Hepatic stellate cell (primary cell): ENCODE data around the gene MS4A18.

Source experiments
- DNase-seq: peaks from one replicate; pipeline ENCODE4 v3.0.0; 2011; ENCODE audit warnings: low spot score

The MS4A18 gene

DNA sequence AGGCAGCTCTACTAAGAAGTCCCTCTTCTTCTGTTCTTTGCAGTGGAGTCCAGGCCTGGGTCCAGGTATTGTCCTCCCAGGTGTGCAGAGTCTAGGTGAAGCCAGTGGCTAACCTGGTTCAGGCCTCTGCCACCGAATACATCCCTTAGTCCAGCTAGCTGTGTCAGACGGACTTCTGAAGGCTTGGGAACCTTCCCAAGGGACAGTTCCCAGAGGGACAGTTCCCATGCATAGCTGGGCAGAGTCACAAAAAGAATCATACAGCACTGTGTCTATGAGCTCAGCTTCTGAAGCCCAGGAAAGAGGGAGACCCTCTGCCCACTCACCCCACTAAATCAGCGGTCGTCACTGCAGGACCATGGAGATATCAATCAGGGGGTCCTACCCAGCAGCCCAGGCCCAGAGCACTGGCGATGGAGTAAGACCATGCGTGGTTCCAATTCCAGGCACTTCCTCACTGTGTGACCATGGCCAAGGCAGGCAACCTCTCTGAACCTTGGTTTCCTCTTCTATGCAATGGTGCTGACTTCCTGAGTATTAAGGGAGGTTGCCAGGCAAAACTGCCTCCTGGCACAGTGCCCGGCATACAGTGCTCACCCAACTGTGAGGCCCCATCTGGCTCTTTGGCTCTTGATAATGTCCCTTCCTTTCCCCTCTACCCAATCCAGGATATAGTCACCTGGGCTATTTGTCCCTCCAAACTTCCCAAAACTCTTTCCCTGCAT lies 64.0 kb downstream of the MS4A18 start:
- DNase-seq = no peak

GRCh38 chr11:60790726-60791125 lies 66.2 kb downstream of the MS4A18 start:
- DNase-seq = no peak

GRCh38 chr11:60791153-60791933 lies 66.8 kb downstream of the MS4A18 start:
- DNase-seq = no peak

DNA sequence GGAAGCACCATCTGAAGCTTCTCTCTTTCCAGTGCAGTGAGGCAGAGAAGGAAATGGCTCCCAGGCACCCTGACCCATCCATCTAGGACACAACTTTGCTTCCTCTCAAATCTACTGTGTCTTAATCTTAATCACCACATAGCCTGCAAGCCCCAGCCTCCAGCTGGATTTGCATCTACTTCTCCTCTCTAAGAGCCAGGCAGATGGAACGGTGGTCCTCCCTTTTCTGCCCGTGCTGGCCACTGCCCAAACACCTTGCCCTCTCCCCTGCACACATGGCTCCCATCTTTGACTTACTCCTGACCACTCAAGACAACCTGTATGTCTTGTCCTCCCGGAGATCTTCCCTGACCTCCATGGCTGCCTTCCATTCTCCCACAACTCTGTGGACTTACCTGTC lies 68.0 kb downstream of the MS4A18 start:
- no peak for DNase-seq
